H1 (cell line): ENCODE measurements around the gene MAPKAP1. TPM values are rescaled to one million over a fixed set of nuclear protein-coding genes. Genes with fewer than 3 reads are reported as not detected.

ENCODE experiments used
- RXRA ChIP-seq: IDR thresholded peaks from 2 replicates; pipeline ENCODE4 v1.6.1; 2011; ENCODE audit warnings: low read depth, mild to moderate bottlenecking, low read length, moderate library complexity; ENCODE audit not compliant: insufficient read depth
- SRF ChIP-seq: IDR thresholded peaks from 2 replicates; pipeline ENCODE4 v1.6.1; 2011; ENCODE audit warnings: mild to moderate bottlenecking, low read depth, low read length, moderate library complexity
- TAF7 ChIP-seq: optimal IDR thresholded peaks from 2 replicates; pipeline ENCODE3; 2011; ENCODE audit warnings: low read depth, mild to moderate bottlenecking, inconsistent platforms, low read length, moderate library complexity, borderline replicate concordance
- polyA plus RNA-seq, 7 experiments: library from polyadenylated mRNA; depleted of rRNA in 3 of 7; stranded (reverse) in 5 of 7; unstranded in 2 of 7; fragments of >200 nt in 5 of 7; fragments of 200-250 nt in 2 of 7; gene quantifications; 1 replicate in 5 of 7; 2 replicates in 1 of 7; 4 replicates in 1 of 7; pipeline versions ENCODE4 v1.2.1 to v1.2.3, GENCODE V29; 2011 to 2013; ENCODE audit warnings: missing spikeins in 2 of 7, mixed read lengths in 2 of 7
- total RNA-seq: library from RNA; stranded (reverse); fragmentation: NEBNext Ultra II Directional; extraction: Animal tissue kit (Norgen Biotek cat#: 25700); gene quantifications from 2 replicates; pipeline ENCODE4 v1.2.1, GENCODE V29; 2021
- TF ChIP-seq, protein P1 (sequence below): IDR thresholded peaks from 2 replicates; pipeline ENCODE4 v1.6.1; 2011; ENCODE audit warnings: low read length, improper control_type of control experiment

MAPKAP1 gene
- total and polyA plus RNA-seq, 2 of the 8 experiments (the other 6 are each of a cell fraction or from before 2014, with no cell fraction given) = 79.2 to 140 TPM

- TF ChIP-seq RXRA (no peak), SRF (no peak), TAF7 (no peak)
- TF ChIP-seq, protein P1, sequence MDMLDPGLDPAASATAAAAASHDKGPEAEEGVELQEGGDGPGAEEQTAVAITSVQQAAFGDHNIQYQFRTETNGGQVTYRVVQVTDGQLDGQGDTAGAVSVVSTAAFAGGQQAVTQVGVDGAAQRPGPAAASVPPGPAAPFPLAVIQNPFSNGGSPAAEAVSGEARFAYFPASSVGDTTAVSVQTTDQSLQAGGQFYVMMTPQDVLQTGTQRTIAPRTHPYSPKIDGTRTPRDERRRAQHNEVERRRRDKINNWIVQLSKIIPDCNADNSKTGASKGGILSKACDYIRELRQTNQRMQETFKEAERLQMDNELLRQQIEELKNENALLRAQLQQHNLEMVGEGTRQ = no peak
Observed at GRCh38 chr9:125565126-125565525, 141.9 kb downstream of the MAPKAP1 start (continued).
